ENCODE results near the gene OR51F2.
"Not testable (repeated sequence)": the region's sequence is repeated elsewhere in the genome, so short reads cannot be mapped to it uniquely, and the experiment has no call there.

The OR51F2 gene

DNA sequence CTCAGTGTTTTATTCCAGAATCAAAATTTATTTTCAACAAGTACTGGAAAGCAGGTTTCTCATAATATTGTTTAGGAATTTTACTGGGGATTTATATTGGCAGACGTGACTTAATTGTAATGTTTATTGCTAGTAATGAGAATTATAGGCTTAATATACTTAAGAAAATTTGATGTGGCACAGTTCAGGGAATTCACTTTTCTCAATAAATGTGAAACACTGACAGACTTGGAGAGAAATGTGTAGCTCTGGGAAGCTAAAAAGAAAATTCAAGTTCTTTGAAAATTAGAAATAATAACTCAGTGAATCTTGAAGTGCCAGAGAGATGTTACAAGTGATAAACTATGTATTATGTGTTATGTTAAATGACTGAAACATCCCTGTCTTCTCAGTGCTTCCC is at the start of gene OR51F2:
Gene OR51F2, plus strand, starts transcription at position 301 of the 400 bp plus-strand sequence. CDS start 101 bp downstream, outside the sequence.
- no peak for DNase-seq (ENCODE audit: low spot score)

DNA sequence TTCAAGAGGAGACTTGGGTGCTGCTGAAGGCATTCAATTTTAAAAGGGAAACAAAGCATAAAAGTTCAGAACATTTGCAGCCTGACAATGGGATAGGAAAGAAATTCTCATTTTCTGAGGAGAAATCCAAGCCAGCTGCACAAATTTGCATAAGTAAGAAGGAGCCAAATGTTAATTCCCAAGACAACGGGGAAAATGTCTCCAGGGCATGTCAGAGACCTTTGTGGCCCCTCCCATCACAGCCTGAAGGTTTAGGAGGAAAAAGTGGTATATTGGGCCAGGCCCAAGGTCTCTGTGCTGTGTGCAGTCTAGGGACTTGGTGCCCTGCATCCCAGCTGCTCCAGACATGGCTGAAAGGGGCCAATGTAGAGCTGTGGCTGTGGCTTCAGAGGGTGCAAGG is 38.7 kb upstream of the OR51F2 start:
- DNase-seq (ENCODE audit: low spot score): no peak

GRCh38 chr11:4797206-4797605 is 23.9 kb upstream of the OR51F2 start:
- DNase-seq (ENCODE audit: low spot score): no peak

DNA sequence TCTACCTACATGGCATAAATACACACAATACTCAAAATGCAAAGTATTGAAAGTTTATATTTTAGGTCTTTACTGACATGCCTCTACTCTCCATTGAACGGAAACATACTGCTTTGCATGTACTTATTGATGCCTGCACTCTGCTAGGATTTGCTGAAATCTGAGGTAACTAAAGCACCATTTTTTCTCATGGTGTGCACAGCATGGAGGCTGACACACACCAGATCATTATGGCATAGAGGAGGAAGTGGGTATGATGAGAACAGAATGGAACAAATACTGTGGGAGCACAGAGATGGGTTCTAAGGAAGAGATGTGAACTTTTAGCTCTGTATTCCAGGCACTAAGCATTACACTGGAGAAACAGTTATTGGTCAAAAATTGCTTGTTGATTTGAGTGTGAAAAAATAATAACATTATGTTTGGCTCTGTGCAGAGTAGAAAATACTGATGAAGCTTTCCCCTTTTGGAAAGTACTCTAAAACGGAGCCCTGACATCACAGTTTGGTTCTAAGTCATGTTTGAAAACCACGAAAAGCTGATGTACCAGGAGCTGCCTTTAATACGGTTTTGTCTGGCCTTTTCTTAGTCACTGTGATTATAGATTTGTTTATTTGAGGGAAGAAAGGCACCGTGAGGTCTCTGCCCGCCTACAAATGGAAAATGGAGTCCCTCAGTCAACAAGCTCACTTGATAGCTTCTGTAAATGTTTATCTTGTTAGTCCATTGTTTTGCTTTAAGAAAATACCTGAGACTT is 22.5 kb upstream of the OR51F2 start:
- DNase-seq (ENCODE audit: low spot score): no peak

- not testable (repeated sequence) for DNase-seq (ENCODE audit: low spot score)
Measured at GRCh38 chr11:4801316-4801715, 19.8 kb upstream of the OR51F2 start.

- no peak for DNase-seq (ENCODE audit: low spot score)
Measured at GRCh38 chr11:4804280-4804679, 16.8 kb upstream of the OR51F2 start, which contains the start of gene OR52R1. TSS of gene OR52R1 (minus strand) at chr11:4804380. CDS start at chr11:4804380, 0 bp downstream.

- DNase-seq (ENCODE audit: low spot score): no peak
Measured at GRCh38 chr11:4808476-4808875, 12.6 kb upstream of the OR51F2 start.

GRCh38 chr11:4809246-4809645 is 11.9 kb upstream of the OR51F2 start:
- no peak for DNase-seq (ENCODE audit: low spot score)

DNA sequence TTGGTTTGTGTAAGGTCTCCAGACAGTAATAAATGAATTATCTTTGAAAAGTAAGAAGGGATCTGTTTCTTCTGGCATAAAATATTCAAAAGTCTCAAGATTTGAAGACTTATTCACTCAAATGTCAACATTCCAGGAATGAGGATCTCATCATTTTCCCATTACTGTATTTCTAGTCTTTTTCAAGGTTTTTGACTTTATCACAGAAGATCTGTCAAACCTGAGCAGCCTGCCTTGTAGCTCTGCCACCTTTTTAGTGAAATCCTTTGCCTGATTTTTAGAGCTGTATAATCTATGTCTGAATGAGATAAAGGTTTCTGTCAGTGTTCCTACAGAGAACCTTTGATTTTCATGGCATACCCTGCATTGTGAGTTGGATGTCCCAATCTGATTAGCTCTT is 4.0 kb downstream of the OR51F2 start:
- no peak for DNase-seq (ENCODE audit: low spot score)

GRCh38 chr11:4826425-4826824 is 5.3 kb downstream of the OR51F2 start:
- DNase-seq (ENCODE audit: low spot score): no peak

DNA sequence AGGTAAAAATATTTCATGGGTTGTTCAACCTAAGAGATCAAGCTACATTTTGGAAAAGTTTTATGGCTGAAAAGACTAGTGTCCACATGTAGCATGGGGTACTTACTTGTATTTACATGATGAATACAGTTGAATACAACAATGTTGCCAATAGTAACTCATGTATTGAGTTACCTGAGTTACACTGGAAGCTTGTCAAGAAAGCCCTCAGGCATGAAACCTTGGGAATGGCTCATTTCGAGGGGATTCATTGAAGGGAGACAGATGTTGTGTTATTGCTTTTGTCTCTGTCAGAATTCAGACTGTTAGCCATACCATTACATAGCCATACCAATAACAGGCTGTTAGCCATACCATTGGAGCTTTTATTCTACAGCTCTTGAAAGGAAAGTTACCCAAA is 9.2 kb downstream of the OR51F2 start:
- no peak for DNase-seq (ENCODE audit: low spot score)

- DNase-seq (ENCODE audit: low spot score): no peak
Measured at GRCh38 chr11:4830909-4831308, 9.8 kb downstream of the OR51F2 start.

- DNase-seq (ENCODE audit: low spot score): no peak
Measured at GRCh38 chr11:4839851-4840549, 18.9 kb downstream of the OR51F2 start.

GRCh38 chr11:4848908-4849532 is 27.9 kb downstream of the OR51F2 start, which contains the start of gene OR51S1:
TSS of gene OR51S1 (minus strand) at chr11:4849208. CDS start at chr11:4849208, 0 bp downstream.
- no peak for DNase-seq (ENCODE audit: low spot score)

DNA sequence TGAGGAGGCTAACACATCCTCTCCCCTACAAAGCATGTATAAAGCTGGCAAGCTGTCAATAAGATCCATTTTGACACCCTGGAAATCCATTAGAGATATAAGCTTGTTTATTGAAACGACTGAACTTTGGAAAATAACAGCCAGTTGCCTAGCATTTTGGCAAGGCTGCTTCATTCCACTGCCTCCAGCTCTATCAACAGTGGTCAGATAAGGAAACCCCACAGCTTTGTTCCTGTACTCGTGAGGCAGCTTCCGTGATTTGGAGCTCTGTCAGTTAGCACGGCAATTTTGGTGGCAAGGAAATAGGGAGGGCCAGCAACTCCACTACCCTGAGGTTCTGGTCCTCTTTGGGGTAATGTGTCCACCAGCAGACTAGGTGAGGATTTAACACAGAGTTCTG is 29.9 kb downstream of the OR51F2 start:
- no peak for DNase-seq (ENCODE audit: low spot score)

DNA sequence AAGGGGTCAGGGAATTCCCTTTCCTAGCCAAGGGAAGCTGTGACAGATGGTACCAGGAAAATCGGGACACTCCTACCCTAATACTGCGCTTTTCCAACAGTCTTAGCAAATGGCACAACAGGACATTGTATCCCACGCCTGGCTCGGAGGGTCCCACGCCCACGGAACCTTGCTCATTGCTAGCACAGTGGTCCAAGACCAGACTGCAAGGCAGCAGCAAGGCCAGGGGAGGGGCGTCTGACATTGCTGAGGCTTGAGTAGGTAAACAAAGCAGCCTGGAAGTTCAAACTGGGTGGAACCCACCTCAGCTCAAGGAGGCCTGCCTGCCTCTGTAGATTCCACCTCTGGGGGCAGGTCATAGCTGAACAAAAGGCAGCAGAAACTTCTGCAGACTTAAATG is 33.2 kb downstream of the OR51F2 start:
- DNase-seq (ENCODE audit: low spot score): not testable (repeated sequence)

- DNase-seq (ENCODE audit: low spot score): no peak
Measured at GRCh38 chr11:4862447-4863236, 41.5 kb downstream of the OR51F2 start.

GRCh38 chr11:4863876-4864275 is 42.8 kb downstream of the OR51F2 start:
- DNase-seq (ENCODE audit: low spot score): no peak

DNA sequence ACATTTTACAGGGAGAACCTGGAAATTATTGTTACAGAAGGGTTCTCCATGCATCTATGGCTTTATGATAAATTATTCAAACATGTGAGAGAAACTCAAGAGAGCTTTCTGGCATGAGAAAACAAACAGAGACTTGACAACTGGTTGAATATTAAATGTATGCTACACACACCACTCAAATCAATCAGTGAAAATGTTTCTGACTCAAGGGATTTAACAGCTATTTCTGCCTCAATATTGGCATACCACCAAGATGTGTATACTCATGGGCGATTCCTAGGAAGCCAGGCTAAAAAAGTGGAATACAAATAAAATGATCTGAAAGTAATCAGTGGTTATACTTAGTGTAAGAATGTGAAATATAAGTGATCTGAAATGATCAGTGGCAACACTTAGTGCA is 44.7 kb downstream of the OR51F2 start:
- DNase-seq (ENCODE audit: low spot score): no peak
